HepG2 (cell line): ENCODE data around the gene BAIAP3. TPM values are rescaled to one million over a fixed set of nuclear protein-coding genes. Genes with fewer than 3 reads are reported as not detected.

Experiments used
- ATF2 ChIP-seq: sonication (generic); formaldehyde crosslinking; IDR thresholded peaks from 2 replicates; pipeline ENCODE4 v1.4.0; 2020; ENCODE audit warnings: missing genetic modification reagents
- CBX5 ChIP-seq: sonication (generic); formaldehyde crosslinking; IDR thresholded peaks from 2 replicates; pipeline ENCODE4 v1.4.0; 2020; ENCODE audit warnings: missing genetic modification reagents, borderline replicate concordance
- GRHL1 ChIP-seq: sonication (generic); formaldehyde crosslinking; conservative IDR thresholded peaks from 2 replicates; pipeline ENCODE4 v1.8.0; 2022; ENCODE audit warnings: missing genetic modification reagents
- HOXA7 ChIP-seq: sonication (generic); formaldehyde crosslinking; IDR thresholded peaks from 2 replicates; pipeline ENCODE4 v1.8.1; 2022; ENCODE audit warnings: mild to moderate bottlenecking, missing genetic modification reagents, moderate library complexity
- KDM2A ChIP-seq: sonication (generic); formaldehyde crosslinking; IDR thresholded peaks from 2 replicates; pipeline ENCODE4 v1.4.0; 2020; ENCODE audit warnings: low read depth, missing genetic modification reagents, borderline replicate concordance
- MIXL1 ChIP-seq: IDR thresholded peaks from 2 replicates; pipeline ENCODE4 v1.6.1; 2016
- NCOA5 ChIP-seq: sonication (generic); formaldehyde crosslinking; IDR thresholded peaks from 2 replicates; pipeline ENCODE4 v1.4.0; 2020; ENCODE audit warnings: missing genetic modification reagents
- PRDM15 ChIP-seq: sonication (generic); formaldehyde crosslinking; IDR thresholded peaks from 2 replicates; pipeline ENCODE4 v1.4.0; 2020; ENCODE audit warnings: missing genetic modification reagents
- SP1 ChIP-seq, 2 experiments: fragments of 450-650 bp in 1 of 2; sonication (generic) in 1 of 2; formaldehyde crosslinking in 1 of 2; IDR thresholded peaks; 2 replicates each; pipeline versions ENCODE4 v1.4.0 to v1.6.1; 2016 to 2020; ENCODE audit warnings: missing genetic modification reagents in 1 of 2
- ZBTB34 ChIP-seq: sonication (generic); formaldehyde crosslinking; IDR thresholded peaks from 2 replicates; pipeline ENCODE4 v1.8.0; 2022; ENCODE audit warnings: mild to moderate bottlenecking, missing genetic modification reagents
- ZFP1 ChIP-seq: IDR thresholded peaks from 2 replicates; pipeline ENCODE4 v1.6.1; 2016
- ZNF367 ChIP-seq: sonication (generic); formaldehyde crosslinking; IDR thresholded peaks from 2 replicates; pipeline ENCODE4 v1.4.0; 2020; ENCODE audit warnings: missing genetic modification reagents, borderline replicate concordance
- ZNF430 ChIP-seq: sonication (generic); formaldehyde crosslinking; IDR thresholded peaks from 2 replicates; pipeline ENCODE4 v1.9.0; 2021; ENCODE audit warnings: mild to moderate bottlenecking, missing genetic modification reagents
- ZNF503 ChIP-seq: sonication (generic); formaldehyde crosslinking; IDR thresholded peaks from 2 replicates; pipeline ENCODE4 v1.4.0; 2020; ENCODE audit warnings: missing genetic modification reagents
- ZNF570 ChIP-seq: sonication (generic); formaldehyde crosslinking; IDR thresholded peaks from 2 replicates; pipeline ENCODE4 v1.4.0; 2020; ENCODE audit warnings: mild to moderate bottlenecking, missing genetic modification reagents, borderline replicate concordance
- ZNF691 ChIP-seq: sonication (generic); formaldehyde crosslinking; IDR thresholded peaks from 2 replicates; pipeline ENCODE4 v1.4.0; 2020; ENCODE audit warnings: missing genetic modification reagents, low read depth, mild to moderate bottlenecking, borderline replicate concordance
- ZNF891 ChIP-seq: sonication (generic); formaldehyde crosslinking; IDR thresholded peaks from 2 replicates; pipeline ENCODE4 v1.5.0; 2020; ENCODE audit warnings: mild to moderate bottlenecking, missing genetic modification reagents
- ZSCAN12 ChIP-seq: sonication (generic); formaldehyde crosslinking; IDR thresholded peaks from 2 replicates; pipeline ENCODE4 v1.9.0; 2021; ENCODE audit warnings: mild to moderate bottlenecking, missing genetic modification reagents
- polyA plus RNA-seq, 8 experiments: library from polyadenylated mRNA; depleted of rRNA in 3 of 8; stranded (reverse) in 7 of 8; unstranded in 1 of 8; fragments of >200 nt; fragmentation: Illumina TruSeq in 4 of 8; extraction: Trizol in 4 of 8; gene quantifications; 2 replicates each; pipeline versions ENCODE4 v1.2.1 to v1.2.3, GENCODE V29; 2011 to 2016; ENCODE audit warnings: low read depth in 4 of 8, missing spikeins in 1 of 8, mixed read lengths in 1 of 8; ENCODE audit not compliant: insufficient read depth in 1 of 8
- total RNA-seq, 5 experiments: library from RNA; depleted of rRNA; stranded (reverse); fragments of >200 nt; fragmentation: Illumina TruSeq; extraction: Trizol; gene quantifications; 2 replicates each; pipeline ENCODE4 v1.2.3, GENCODE V29; 2016; ENCODE audit warnings: low read depth in 1 of 5

Gene BAIAP3
- total and polyA plus RNA-seq, 2 of the 13 experiments (the other 11 are each of a cell fraction or from before 2014, with no cell fraction given): 3.2 to 5.7 TPM

- TF ChIP-seq ZNF430 (CRISPR knock-in tag) (no peak), ZNF367 (CRISPR knock-in tag) (no peak), HOXA7 (no peak), ATF2 (CRISPR knock-in tag) (no peak), MIXL1 (CRISPR knock-in tag) (no peak), ZFP1 (no peak), ZNF570 (CRISPR knock-in tag) (no peak), SP1 (IDR thresholded peaks at IDR 0.05) (no peak), SP1 (CRISPR knock-in tag; IDR thresholded peaks at IDR 0.05) (no peak), GRHL1 (CRISPR knock-in tag) (no peak), ZNF891 (CRISPR knock-in tag) (0 out of 2 replicates have a peak, but pooled peaks have one; percentile 21), ZSCAN12 (CRISPR knock-in tag) (no peak), CBX5 (CRISPR knock-in tag) (no peak), ZNF691 (CRISPR knock-in tag) (no peak), KDM2A (CRISPR knock-in tag) (peak; percentile 54; the same call in 1 of the 2 replicates), ZNF503 (CRISPR knock-in tag) (no peak), ZBTB34 (CRISPR knock-in tag) (no peak), PRDM15 (no peak), NCOA5 (CRISPR knock-in tag) (no peak)
Measured at GRCh38 chr16:1343428-1344242, 10.2 kb downstream of the BAIAP3 start (continued).
